GM18861 (cell line): ENCODE measurements around the gene ZMYND10.

ENCODE experiments used
- ATAC-seq: cut with Tn5 transposase; IDR thresholded peaks from one replicate; pipeline ENCODE4 v1.9.1; 2021; ENCODE audit not compliant: unreplicated experiment

The ZMYND10 gene

DNA sequence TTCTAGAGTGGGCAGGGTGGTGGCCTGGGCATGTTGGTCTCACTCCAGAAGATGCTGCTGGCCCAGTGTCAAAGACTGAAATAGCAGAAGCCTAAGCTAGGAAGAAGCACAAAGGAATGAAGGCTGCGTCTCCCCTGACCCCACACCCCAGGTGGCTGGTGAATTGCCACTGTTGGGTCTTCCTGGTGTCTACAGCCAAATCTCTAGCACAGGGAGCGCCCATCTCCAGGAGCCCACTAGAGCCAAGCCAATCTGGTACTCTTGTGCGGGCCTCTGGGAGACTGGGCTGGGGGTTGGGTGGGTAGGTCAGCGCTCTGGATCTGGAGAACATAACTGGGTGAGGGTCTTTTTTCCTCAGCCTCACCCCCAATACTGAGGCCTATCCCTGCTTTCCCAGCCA lies 18.4 kb downstream of the ZMYND10 start:
- no peak for ATAC-seq

DNA sequence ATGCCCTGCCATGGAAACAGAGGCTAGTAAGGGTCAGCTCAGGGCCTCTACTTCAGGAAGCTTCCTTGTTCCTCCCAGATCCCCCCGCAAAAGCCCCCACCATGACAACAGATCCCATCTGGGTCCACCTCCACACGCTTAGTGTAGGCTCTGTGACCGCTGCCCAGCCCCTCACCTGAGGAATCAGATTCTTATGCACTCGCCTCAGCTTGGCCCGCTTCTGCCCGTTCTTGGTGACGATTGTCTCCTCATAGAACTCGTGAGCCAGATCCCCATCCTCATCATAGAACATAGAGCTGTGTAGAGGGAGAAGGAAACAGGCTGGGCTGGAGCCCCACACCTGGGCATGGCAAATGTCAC lies 19.4 kb downstream of the ZMYND10 start:
- ATAC-seq = no peak

DNA sequence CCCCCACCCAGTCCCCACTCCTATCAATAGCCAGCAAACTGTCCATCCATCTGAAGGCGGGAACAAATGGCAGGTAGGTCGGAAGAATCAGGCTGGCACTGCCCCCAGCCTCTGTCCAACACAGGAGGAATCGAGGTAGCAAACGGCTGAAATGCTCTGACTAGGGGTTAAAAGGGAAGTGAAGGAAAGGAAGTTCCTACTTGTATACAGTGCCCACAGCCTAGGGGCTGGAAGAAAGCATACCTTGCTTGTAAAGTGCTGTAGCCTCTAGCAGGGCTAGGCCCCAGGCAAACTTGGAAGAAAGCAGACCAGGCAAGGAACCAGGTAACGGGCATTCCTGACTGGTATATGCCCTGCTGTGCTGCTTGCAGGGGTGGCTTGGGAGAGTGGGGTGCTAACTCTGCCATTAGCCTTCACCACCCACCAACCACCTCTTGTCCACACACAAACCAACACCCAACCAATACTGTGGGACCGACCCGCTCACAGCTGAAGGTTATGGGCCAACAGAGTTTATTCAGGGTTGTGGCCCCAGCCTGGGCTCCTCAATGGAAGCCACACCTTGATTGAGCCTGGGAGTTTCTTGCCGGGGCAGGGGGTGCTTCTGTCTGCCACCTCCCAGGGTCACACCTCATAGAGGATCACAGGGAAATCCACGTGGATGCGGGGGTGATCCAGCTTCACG lies 19.9 kb downstream of the ZMYND10 start:
- ATAC-seq = no peak

DNA sequence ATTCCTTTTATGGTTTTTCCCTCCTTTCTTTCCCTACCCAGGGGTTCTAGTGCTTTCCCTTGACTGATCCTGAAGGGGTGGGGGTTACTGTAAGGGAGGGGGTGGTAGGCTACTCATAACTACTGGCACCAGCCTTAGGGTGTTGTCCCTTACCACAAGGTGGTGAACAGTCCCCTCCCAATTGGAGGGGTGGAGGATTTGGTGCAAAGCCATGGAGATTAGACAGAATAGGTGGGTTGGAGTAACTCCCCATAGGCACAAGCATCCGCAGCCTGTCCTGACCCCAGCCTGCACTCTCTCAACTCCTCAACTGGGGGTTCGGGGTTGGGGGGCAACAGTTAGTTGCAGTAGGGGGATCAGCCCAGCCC lies 20.4 kb downstream of the ZMYND10 start:
- ATAC-seq = no peak

DNA sequence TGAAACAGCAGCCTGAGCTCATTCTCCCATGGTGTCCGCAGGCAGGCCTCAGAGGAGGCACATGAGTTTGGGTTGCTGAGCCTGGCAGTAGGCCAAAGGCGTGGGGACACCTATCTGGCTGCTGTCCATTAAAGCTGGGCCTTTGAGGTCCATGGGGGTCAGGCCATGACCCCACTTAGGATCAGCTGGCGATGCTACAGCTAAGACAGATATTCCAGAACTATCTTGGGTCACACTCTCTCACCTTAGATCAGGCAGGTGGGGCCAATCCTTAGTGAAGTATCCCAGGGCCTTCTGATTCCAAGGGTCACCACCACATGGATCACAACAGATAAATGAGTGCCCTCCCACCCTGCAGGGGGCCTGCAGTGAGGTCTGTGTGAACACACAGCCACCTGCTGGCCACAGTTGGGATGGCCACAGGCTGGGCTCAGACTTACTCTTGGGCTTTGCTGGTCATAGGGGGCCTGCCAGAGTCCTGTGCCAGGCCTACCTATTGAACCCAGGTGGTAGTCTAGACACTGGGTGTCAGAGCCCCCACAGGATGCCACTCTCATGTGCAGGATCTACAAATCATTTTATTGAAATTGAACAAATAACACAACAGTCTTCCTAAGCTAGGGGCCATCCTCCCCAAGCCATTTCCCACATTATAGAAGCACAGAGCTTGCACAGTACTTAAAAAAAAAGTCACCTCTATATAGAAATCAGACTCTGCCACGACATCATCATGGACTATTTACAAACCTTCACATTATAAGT lies 21.0 kb downstream of the ZMYND10 start:
- no peak for ATAC-seq

DNA sequence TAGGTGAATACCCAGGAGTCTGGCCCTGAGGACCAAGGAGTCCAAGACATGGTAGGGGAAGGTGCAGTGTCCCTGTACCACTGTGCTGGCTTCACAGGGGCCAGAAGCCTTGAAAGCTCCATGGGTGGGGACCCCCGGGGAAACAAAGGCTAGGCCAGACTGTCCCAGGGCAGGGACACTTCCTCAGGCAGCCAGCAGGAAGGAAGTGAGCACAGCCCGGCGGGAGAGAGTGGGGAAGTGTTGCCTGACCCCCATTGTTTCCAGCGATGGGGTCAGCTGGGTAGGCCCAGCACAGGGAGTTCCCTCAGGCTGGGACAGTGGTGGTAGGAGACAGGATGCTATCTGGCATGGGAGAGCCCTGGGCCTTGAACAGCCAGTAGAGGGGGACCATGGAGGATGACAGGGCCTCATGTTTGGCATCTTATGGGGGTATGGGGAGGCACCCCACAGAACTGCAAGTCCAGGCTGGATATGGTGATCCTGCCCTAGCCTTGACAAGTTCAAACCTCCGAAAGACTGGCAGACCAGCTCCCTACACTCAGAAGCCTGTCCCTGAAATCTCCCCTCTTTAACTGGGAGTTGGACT lies 21.8 kb downstream of the ZMYND10 start:
- no peak for ATAC-seq

DNA sequence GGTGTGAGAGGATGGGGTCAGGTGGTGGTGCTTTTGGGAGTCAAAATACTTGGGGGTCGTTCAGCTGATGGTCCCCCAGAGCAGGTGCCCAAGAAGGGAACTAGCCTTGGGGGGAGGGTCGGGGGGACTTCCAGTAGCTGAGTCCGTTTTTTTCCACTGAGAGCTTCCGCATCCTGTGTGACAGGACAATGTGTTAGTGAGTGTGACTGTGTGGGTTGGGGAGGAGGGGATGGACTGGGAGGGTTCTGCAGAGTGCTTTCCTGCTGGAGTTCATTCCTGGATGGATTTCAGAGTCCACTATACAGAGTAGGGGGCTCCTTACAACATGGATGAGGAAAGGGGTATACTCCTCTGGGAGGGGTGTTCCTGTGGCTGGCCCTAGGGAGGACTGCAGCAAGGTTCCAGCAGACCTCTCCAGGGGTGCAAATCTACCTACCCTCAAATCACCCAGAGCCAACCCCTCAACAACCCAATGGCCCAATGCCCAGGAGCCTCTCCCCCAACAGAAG lies 22.4 kb downstream of the ZMYND10 start:
- no peak for ATAC-seq

DNA sequence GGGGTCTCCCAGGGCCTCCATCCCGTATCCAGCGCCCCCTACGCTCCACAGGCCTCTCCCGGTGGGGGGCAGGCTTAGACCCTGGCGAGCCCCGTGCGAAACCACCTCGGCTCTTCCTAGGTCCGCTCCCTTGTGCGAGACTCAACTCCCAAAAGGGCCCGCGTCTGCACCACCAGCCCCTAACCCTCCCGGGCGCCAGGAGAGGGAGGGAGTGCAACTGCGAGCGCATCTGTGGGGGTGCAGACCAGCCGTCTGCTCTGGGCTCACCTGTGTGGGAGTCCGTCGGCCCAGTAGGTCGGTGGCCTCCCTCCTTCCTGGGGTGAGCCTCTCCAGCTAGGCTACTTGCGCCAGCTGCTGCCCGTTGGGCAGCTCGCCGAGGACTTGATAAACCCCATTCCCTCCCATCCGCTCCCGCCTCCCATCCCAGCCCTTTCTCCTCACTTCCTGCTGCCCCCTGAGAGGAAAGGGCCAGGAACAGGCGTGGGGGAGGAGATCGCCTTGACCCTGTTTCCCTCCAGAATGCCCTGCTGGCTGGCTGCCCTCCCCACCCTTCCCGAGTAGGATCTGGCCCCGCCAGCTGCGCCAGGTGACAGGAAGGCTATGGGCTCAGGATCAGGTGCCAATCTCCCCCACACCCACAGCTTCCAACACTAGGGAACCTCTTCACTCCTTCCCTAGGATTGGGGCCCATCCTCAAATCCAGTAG lies 23.0 kb downstream of the ZMYND10 start, which contains the start of gene HYAL2:
TSS of gene HYAL2 (minus strand) at position 360 of the 706 bp plus-strand sequence. CDS start 2,256 bp downstream, outside the sequence.
- ATAC-seq = no peak

DNA sequence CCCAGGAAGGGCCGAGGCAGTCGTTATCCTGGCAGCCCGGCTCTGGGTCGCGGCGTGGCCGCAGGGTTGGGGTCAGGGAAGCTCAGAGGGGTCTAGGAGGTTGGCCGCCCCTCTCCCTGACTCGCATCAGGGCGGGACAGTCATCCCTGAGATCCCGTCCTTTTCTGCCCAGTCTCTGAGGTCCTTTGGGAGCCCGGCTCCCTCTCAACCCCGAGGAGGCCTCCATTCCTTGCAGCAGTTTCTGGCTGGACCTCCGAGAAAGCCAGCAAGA lies 23.5 kb downstream of the ZMYND10 start:
- ATAC-seq = no peak

DNA sequence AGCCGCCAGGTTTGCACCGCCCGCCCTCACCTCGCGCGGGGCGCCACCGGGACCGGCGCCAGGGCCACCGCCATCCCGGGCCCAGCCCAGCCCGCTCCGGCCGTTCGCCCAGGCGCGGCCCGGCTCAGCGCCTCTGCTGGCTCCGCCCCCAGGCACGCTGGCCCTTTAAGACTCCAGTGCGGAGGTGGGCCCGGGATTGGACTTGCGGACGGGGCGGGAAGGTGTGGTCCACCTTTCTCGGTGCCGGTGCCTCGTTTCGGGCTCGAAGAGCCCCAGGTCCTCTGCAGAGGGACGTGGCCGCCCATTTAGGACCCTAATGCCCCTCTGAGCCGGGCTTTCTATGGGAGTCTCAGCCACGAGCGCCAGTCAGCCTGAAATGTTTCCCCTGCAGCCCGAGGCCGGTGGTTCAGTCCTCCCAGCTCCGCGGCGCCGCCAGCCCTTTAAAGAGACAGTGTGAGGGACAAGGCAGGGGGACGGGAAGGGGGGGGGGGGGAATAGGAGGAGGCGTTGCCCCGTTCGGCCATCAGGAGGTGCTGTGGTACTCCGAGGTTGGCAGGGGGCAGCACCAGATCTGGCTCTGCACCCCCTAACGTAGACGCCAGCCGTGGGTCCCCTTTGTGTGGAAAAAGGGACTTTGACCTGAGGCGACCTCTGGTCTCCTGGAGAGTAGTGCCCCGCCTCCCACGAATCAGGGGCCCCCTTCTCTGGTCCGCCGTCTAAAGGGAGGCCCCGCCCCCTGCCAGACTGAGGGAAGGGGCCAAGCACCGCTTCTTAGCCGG lies 24.0 kb downstream of the ZMYND10 start:
- ATAC-seq = peak; percentile 58

DNA sequence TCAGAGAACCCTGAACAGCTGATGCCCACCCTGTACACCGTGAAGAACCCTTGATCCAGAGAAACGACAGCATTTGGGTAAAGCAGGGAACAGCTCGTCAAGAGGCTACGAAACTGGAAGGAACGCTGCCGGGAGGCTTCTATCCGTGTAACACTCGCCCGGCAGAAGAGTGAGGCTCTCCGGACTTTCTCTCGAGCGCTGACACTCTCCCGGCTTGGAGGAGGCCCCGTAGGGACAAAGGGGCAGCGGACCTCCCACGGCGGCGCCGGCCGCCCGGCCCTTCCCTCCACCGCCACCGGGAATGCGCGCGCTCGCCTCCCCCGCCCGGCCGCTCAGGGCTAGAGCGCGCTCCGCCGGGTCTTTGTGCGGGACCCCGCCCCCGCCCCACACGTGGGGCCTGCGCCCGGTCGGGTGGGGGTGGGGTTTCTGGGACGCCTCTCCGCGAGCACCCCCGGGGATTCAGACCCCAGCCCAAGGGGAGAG lies 24.6 kb downstream of the ZMYND10 start:
- ATAC-seq = peak; percentile 39

DNA sequence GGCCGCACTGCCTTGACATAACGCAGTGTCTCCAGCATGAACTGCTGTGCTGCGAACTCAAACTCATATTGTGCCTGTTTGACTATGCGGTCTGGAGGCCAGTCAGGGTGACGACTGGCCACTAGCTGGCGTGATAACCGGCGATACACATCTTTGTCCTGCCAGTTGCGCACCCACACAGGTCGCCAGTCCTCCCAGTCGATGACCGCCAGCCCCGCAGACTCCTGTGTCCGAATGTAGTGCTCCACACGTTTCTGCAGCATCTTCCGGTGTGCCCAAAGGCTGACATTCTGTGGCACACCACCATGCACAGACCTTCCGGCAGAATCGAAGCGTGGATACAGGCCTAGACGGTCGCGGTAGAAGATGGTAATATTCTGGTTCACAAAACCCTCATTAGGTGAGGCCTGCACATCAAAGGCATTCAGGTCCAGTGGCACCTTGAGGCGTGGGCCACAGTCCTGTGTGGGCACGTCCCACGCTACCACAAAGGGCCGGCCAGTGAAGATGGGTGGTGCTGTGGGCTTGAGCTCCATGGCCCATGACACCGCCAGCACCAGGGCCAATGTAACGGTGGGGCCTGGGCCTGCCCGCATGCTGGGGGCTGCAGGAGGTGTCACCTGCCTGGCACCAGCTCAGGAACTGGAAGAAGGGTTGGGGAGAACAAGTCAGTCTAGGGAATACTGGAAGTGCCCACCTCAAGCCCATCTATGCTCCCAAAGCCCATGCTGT lies 25.5 kb downstream of the ZMYND10 start:
- ATAC-seq = no peak

DNA sequence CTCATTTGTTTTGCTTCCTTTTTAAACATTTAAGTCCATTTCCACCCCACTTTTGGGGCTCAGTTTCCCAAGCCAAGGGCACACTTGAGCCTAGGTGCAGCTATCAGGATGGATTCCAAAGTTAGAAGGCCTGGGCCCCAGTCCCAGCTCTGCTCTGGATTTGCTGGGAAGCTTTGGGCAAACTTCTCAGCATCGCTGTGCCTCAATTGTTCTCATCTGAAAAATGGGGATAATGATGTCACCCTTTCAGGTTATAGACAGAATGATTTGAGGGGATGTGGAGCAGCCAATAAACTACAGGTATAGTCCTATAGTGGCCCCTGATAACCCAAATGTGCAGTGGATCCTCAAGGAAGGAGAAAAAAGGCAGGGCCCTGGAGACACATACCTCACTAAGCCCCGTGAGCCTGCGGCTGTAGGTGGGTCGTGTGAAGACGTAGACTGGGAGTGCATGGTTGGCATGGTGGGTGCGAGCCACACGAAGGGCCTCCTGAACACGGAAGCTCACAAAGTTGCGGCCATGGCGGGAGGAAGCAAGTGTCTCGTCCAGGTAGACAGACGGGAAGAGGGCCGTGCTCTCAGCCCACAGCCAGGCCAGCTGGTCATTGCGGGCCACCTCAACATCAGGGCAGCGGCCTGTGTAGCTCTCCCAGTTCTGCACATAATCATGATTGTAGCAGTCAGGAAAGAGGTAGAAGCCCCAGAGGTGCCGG lies 26.2 kb downstream of the ZMYND10 start:
- ATAC-seq = no peak

DNA sequence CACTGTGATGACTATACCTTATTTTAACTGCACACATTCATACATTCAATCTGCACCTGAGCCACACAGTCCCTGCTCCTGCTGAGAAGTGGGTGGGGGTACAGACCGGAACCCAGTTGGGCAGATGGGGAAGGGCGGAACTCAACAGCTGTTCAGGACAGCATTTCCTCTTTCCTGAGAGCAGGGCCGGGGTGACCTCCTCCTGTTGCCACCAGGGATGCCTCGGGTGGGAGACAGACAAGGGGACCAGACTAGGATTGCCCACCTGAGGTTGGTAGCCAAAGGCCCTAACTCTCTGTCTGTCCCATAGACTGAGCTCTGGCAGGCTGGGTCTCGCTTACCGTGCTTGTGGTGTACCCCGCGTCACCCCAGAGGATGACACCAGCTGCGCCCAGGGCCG lies 26.9 kb downstream of the ZMYND10 start:
- ATAC-seq = no peak

DNA sequence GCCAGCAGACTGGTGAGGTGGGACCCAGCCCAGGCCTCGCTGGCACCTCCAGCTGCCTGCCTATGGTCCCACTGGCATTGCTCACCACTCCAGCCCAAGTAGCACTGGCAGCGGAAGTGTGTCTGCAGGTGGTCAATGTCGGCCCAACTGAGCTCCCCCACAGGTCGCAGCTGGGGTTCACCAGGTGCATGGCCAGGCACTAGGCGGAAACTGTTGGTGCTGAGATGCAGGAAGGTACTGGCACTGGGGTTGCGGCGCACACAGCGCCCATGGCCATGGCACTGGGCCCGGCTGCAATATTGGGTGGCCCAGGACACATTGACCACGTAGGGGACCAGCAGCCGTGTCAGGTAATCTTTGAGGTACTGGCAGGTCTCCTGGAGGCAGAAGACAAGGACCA lies 27.4 kb downstream of the ZMYND10 start:
- no peak for ATAC-seq

DNA sequence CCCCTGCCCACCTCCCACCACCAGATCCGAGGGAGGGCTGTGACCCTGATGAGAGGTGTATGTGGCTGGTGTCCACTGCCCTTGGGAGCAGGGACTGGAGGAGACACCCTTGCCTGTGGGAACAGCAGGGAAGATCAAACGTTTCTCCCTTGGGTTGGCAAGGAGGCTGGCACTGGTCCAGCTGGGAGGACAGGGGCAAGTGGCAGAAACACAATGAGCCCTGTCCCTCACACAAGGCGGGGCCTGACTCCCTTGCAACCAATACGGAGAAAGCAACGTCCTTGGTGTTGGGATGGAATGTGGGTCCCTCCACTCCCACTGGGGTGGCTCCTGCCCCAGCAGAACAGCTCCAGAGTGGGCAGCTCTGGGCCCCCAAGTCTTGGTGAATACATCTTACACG lies 28.2 kb downstream of the ZMYND10 start:
- ATAC-seq = no peak

DNA sequence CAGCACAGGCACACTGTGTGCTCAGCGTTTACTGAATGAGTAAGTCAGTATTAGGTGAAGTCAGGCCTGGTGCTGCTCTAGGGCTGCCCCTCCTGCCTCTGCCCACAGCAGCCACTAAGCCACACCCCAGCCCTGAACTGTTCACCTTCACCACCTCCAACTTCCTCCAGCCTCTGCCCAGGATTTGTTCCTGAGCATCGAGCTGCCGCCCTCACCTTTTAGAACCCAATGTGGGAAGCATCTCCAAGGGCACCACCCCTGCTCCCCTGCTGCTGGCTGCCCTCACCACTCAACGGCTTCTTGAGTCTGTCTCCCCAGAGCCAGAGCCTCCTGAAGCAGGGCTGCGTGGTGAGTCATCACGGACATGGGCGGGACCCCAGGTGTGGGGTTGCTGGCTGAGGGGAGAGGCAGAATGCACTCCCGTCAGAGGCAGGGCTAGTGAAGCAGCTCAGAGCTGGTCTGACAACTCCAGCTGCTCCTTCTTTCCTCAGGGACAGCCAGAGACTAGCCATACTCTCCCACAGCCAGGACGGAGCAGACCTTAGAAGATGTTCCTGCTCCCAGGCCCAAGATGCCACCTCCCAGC lies 28.8 kb downstream of the ZMYND10 start:
- no peak for ATAC-seq

DNA sequence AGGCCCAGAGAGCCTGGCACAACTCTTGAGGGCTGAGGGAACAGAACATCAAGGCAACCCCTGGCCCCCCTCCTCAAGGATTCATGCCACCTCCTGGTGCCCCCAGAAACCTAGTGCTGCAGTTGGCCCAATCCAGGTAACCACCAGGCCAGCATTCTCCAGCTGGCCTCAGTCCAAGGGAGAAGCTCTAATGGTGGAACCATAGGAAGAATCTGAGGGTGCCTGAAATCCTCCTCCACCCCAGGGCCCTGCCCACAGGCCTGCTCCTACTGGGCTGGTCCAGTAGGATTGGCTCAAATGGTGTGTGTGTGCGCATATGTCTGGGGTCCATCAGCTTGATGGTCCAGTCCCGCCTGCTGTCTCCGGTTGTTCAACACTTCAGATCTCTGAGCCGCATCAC lies 30.7 kb downstream of the ZMYND10 start:
- ATAC-seq = no peak

DNA sequence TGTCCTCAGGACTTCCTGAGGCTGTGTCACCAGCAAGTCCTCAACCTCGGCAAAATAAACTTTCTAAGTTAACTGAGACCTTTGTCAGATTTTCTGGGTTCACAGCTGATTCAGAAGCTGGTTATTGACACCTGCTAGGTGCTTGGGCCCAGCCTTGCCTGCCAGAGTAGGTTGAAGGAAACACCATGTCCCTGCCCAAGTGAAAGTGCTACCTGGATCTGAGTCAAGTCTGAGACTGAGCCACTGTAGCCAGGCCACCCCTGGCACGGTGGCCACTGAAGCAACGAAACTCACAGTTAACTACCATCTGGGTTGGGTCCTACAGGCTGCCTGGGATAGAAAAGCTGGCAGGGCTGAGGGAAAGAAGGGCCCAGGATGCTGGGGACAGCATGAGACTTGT lies 31.2 kb downstream of the ZMYND10 start:
- no peak for ATAC-seq
